GM13977 (cell line): Measurements from ENCODE around the gene EHMT1.

ENCODE experiments used
- DNase-seq: peaks from one replicate; pipeline ENCODE4 v3.0.0; 2012; ENCODE audit warnings: low spot score
- CTCF ChIP-seq: IDR thresholded peaks from 2 replicates; pipeline ENCODE4 v1.5.1; 2012; ENCODE audit warnings: mild to moderate bottlenecking, control low read depth; ENCODE audit not compliant: insufficient read depth; ENCODE audit errors: extremely low read depth, missing control alignments
- in situ Hi-C: fragments of 300-500 bp; cut with MboI; formaldehyde crosslinking; loops from one replicate; pipeline ENCODE4 v1.12.0; 2022; ENCODE audit warnings: low sequenced_read_pairs, low pct_unique_long_range_greater_than_20kb, mixed read lengths, inconsistent platforms; ENCODE audit not compliant: unreplicated experiment

EHMT1 gene

GRCh38 chr9:137787381-137787780 is 168.6 kb downstream of the EHMT1 start:
- no peak for TF ChIP-seq CTCF
- in situ Hi-C loops: no loop called here
- no peak for DNase-seq

GRCh38 chr9:137787786-137788505 is 169.1 kb downstream of the EHMT1 start:
- DNase-seq: no peak
- in situ Hi-C loops: no loop called here
- TF ChIP-seq CTCF: no peak

DNA sequence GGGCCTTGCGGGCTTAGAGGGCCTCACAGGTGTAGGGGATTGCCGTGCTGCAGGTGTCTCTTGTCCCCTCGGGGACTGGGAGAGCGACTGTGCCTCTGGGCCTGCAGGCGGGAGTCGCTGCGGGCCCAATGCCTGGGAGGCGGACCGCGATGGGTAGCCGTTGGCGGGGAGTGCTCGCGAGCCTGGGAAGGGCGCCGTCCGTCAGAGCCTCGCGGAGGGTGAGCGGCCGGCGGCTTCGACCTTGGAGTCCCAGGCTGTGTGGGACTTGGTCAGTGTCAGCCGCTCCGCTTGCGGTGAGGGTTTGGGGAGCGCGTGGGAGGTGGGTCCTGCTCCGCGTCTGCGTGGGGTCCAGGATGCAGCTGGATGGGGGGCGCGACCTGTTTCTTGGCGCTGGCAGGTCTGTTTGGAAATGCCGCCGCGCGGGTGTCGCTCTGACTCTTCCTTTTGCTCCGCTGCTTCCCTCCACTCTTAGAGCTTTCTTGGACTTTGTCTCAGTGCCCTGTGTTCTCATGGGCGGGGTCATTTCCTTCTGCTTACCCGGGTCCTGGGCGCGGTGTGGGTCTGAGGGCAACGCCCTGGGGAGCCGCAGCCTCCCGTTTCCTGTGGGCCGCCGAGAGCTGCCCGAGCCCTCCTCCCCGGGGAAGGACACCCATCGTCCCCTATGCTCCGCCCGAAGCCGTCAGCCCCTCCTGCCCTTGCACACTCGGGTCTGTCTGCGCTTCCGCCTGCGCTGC is 169.9 kb downstream of the EHMT1 start:
- no peak for DNase-seq
- no peak for TF ChIP-seq CTCF
- in situ Hi-C loops: no loop called here

- DNase-seq: no peak
- in situ Hi-C loops: no loop called here
- TF ChIP-seq CTCF: no peak
Measured at GRCh38 chr9:137789295-137789895, 170.6 kb downstream of the EHMT1 start.

DNA sequence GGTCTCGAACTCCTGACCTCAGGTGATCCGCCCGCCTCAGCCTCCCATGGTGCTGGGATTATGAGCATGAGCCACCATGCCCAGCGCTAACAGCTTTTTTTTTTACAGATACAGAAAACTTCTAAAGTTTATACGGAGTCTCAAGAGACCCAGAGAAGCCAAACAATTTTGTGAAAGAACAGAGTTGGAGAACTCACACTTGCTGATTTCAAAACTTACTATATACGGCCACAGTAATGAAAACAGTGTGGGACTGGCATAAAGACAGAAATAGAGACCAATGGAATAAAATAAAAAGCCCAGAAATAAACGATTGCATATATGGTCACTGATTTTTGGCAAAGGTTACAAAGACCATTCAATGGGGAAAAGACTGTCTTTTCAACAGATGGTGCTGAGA is 173.1 kb downstream of the EHMT1 start:
- no peak for DNase-seq
- TF ChIP-seq CTCF: no peak
- in situ Hi-C loops: no loop called here

DNA sequence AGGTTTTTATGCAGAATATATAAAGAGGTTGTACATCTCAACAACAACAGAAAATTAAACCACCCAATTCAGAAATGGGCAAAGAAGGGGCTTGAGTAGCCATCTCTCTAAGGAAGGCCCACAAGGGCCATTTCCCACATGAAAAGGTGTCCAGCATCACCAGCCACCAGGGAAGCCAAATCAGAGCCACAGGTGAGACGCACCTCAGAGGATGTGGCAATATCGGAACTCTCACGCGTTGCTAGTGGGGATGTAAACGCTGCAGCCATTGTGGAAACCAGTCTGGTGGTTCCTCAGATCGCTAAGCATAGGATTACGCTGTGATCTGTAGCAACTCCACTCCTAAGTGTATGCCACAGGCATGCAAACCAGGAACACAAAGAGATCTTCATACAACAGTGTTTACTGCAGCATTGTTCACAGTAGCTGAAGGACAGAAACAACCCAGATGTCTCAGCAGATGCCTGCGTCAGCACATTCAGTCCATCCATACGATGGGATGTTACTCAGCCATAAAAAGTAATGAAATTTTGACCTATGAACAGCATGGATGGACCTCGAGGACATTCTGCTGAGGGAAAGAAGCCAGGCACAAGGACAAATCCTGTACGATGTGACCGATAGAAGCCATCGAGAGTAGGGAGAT is 174.5 kb downstream of the EHMT1 start:
- in situ Hi-C loops: no loop called here
- no peak for DNase-seq
- TF ChIP-seq CTCF: no peak
